Right lobe of liver (tissue), 6 donors: ENCODE results near the gene VRK1. TPM values are rescaled to one million over a fixed set of nuclear protein-coding genes. Genes with fewer than 3 reads are reported as not detected.

Source experiments
- ATAC-seq, 4 donors: fragments of 200-7000 bp; cut with Tn5 transposase; one replicate each; pipeline ENCODE4 v1.9.1; 2020; ENCODE audit warnings: mild to moderate bottlenecking in 4 of 4, moderate library complexity in 4 of 4
- DNase-seq, 3 donors: peaks; one replicate each; pipeline ENCODE4 v3.0.0-alpha.2; 2020
- H3K27ac ChIP-seq, 3 donors: fragments of 200-600 bp; one replicate each; pipeline ENCODE4 v1.8.0; 2022
- H3K27me3 ChIP-seq, 2 donors: fragments of 200-600 bp; one replicate each; pipeline ENCODE4 v1.8.0; 2022
- H3K36me3 ChIP-seq, 4 donors: fragments of 200-600 bp; sonication (generic) in 1 of 4; one replicate each; pipeline versions ENCODE4 v1.5.1 to v1.8.0; 2017 to 2022; ENCODE audit warnings: control low read depth in 1 of 4
- H3K4me1 ChIP-seq, 4 donors: fragments of 200-600 bp; sonication (generic) in 1 of 4; one replicate each; pipeline versions ENCODE4 v1.5.1 to v1.8.0; 2017 to 2022; ENCODE audit warnings: control low read depth in 1 of 4
- H3K4me3 ChIP-seq, 3 donors: fragments of 200-600 bp; one replicate each; pipeline ENCODE4 v1.8.0; 2022
- H3K9me3 ChIP-seq, 4 donors: fragments of 200-600 bp; sonication (generic) in 1 of 4; one replicate each; pipeline versions ENCODE4 v1.5.1 to v1.8.0; 2017 to 2022; ENCODE audit warnings: control low read depth in 1 of 4
- POLR2A ChIP-seq: fragments of 450-650 bp; IDR thresholded peaks from one replicate; pipeline ENCODE4 v1.6.1; 2017; ENCODE audit warnings: antibody characterized with exemption, mild to moderate bottlenecking
- WGBS: methylation state at CpG from one replicate; pipeline ENCODE4 v1.1.6; 2018; ENCODE audit warnings: low coverage, low lambda C conversion rate; ENCODE audit not compliant: insufficient coverage; ENCODE audit errors: missing lambda C conversion rate; 5-methylcytosine and 5-hydroxymethylcytosine counted together
- intact Hi-C, 2 donors: fragments of 100-400 bp; cut with DNase I; formaldehyde crosslinking; loops; one replicate each; pipeline versions ENCODE4 v1.11.2 to v1.14.1; 2022
- total RNA-seq, 6 experiments: library from RNA; depleted of rRNA in 2 of 6; stranded (reverse); fragments of >200 nt in 2 of 6; fragmentation: NEBNext Ultra II Directional in 3 of 6; extraction: Animal tissue kit (Norgen Biotek cat#: 25700) in 3 of 6; gene quantifications; one replicate each; pipeline versions ENCODE4 v1.1.0 to v1.2.4, GENCODE V29; 2016 to 2023
- TF ChIP-seq, protein P1 (sequence below), 4 donors: fragments of 200-600 bp in 3 of 4; fragments of 450-650 bp in 1 of 4; IDR thresholded peaks; one replicate each; pipeline versions ENCODE4 v1.5.1 to v1.8.0; 2016 to 2022; ENCODE audit warnings: antibody characterized with exemption in 4 of 4, mild to moderate bottlenecking in 2 of 4
- donor health status: DM: no; HTN: yes; CAD: no.
- donor health status: DM: no; HTN: no; CAD: no.
- donor health status: DM: no; HTN: no; CAD: no.
- donor health status: DM: no; HTN: yes; CAD: no.
- donor health status: DM: no; HTN: yes; CAD: no.

VRK1 gene
- total RNA-seq, 6 experiments from 2014 or later = 1.8 to 6.9 (median 3.8) TPM

DNA sequence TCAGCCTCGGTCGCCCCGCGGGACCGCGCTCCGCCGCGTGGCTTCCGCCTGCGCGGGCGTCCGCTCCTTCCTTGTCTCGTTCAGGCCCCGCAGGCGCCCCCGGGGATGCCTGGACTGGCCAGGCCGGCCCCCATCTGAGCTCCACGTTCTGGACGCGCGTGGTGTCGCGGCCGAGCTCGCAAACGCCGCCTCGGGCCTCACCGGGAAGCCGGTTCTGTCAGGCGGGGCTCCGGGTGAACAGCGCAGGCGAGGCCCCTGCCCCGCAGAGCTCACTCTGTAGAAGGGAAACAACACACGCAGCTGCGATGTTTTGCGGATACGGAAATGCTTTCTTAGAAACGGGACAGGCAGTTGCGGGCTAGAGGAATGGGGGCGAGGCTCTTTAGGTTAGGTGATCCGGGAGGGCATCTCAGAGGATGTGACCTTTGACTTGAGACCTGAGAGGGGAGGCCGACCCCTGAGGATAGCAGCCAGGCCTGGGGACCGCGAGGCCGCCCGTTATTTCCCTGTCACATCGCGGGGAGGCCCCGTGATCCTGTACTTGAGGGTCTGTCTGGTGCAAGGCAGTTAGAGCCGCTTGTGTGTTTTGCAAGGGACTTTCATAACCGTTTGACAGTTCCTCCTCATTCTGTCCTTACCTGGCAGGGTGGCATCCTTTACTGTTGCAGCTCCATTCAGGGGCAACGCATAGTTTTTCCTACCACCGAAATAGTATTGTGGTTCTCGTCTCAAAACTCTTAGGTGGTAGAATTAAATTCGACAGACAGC, 584 bp downstream of the VRK1 start:
- peak in 2 of 3 donors; percentile 42 to 60 for DNase-seq
- Histone ChIP-seq H3K4me3 (peak overlapping the region; percentile 52 to 80 (median 65)), H3K9me3 (no peaks in the 10 kb centered on the region), H3K27me3 (no peaks in the 10 kb centered on the region), H3K4me1 (peaks cover 0 to 7% (median 0%) of the 10 kb centered on the region in 4 donors), H3K27ac (peak overlapping the region in 2 of 3 donors; percentile 8 to 33), H3K36me3 (no peaks in the 10 kb centered on the region)
- intact Hi-C loops = no loop called here
- ATAC-seq = no peak
- TF ChIP-seq, protein P1, sequence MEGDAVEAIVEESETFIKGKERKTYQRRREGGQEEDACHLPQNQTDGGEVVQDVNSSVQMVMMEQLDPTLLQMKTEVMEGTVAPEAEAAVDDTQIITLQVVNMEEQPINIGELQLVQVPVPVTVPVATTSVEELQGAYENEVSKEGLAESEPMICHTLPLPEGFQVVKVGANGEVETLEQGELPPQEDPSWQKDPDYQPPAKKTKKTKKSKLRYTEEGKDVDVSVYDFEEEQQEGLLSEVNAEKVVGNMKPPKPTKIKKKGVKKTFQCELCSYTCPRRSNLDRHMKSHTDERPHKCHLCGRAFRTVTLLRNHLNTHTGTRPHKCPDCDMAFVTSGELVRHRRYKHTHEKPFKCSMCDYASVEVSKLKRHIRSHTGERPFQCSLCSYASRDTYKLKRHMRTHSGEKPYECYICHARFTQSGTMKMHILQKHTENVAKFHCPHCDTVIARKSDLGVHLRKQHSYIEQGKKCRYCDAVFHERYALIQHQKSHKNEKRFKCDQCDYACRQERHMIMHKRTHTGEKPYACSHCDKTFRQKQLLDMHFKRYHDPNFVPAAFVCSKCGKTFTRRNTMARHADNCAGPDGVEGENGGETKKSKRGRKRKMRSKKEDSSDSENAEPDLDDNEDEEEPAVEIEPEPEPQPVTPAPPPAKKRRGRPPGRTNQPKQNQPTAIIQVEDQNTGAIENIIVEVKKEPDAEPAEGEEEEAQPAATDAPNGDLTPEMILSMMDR (IDR thresholded peaks at IDR 0.05) = no peak
- no peak for TF ChIP-seq POLR2A
- WGBS = 0% methylated on average over 6 of the region's 59 CpGs

DNA sequence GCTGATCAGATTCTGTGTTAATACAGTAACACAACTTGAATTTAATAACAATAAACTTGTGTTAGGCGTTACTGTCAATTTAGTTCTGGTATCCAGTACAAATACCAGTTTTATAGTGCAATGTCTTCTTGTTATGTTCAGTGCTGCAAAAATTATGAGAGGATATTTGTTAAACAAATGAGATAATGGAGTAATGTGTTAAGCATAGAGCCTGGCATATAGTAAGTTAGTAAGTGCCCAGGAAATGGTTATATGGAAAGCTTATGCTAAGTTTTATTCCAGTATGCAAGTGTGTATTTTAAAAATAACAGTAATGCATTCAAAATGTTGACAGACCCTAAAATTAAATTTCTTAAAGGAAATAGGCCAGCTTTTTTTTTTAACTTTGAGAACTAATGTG, 1.8 kb downstream of the VRK1 start:
- Histone ChIP-seq H3K27me3 (no peaks in the 10 kb centered on the region), H3K9me3 (no peaks in the 10 kb centered on the region), H3K36me3 (no peaks in the 10 kb centered on the region), H3K4me3 (no peak overlapping the region), H3K27ac (no peak overlapping the region), H3K4me1 (peaks cover 0 to 7% (median 0%) of the 10 kb centered on the region in 4 donors)
- ATAC-seq (no peak), DNase-seq (no peak)
- intact Hi-C loops = no loop called here
- TF ChIP-seq, protein P1 (IDR thresholded peaks at IDR 0.05) = no peak
- TF ChIP-seq POLR2A = no peak
- WGBS = 94% methylated on average over 1 of the region's 1 CpG

DNA sequence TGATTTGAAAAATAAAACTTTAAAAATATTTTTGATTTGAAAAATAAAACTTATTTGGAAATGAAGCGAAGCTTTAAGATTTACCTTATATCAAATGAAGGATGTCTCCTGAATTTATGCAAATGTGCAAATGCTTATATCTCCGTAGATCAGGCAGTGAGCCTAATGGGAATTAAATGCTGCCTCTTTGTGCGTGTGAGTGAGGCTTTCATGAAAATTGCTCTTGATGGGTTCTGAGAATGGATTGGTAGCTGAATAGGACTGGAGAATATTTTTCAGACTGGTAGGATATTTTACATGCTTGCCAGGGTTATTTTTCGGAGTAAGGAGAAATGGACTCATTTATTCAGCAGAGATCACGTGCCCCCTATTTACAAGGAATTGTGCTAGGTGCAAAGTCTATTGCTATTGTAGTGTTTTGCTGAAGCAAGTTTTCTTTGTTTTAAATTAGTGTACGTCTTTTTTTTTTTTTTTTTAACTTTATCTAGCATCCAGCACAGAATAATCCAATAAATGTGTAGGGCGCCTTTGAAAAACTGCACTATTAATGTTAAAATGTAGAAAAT, 2.4 kb downstream of the VRK1 start:
- TF ChIP-seq, protein P1 (IDR thresholded peaks at IDR 0.05) = no peak
- TF ChIP-seq POLR2A = no peak
- Histone ChIP-seq H3K4me1 (peaks cover 0 to 7% (median 0%) of the 10 kb centered on the region in 4 donors), H3K4me3 (no peak overlapping the region), H3K27ac (no peak overlapping the region), H3K27me3 (no peaks in the 10 kb centered on the region), H3K9me3 (no peaks in the 10 kb centered on the region), H3K36me3 (no peaks in the 10 kb centered on the region)
- ATAC-seq = no peak
- DNase-seq = no peak
- intact Hi-C loops = no loop called here
- WGBS = 84% methylated on average over 7 of the region's 7 CpGs

DNA sequence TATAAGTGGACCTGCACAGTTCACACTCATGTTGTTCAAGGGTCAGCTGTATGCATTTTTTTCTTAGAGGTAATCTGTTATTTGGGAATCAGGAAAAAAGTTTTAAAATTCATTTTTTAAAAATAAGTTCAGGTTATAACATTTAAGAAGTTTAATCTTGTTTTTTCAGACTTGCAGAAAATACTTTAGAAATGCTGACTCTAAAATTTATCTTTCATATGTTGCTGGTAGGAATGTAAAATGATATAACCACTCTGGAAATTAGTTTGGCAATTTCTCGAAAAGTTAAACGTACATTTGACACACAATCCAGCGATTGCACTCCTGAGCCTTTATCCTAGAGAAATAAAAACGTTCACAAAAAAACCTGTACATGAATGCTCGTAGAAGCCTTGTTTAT, 4.7 kb downstream of the VRK1 start:
- Histone ChIP-seq H3K4me1 (peaks cover 0 to 7% (median 0%) of the 10 kb centered on the region in 4 donors), H3K9me3 (no peaks in the 10 kb centered on the region), H3K27me3 (no peaks in the 10 kb centered on the region), H3K36me3 (no peaks in the 10 kb centered on the region), H3K4me3 (no peak overlapping the region), H3K27ac (no peak overlapping the region)
- no peak for DNase-seq
- no peak for ATAC-seq
- 91% methylated on average over 5 of the region's 5 CpGs for WGBS
- intact Hi-C loops = no loop called here
- no peak for TF ChIP-seq POLR2A
- TF ChIP-seq, protein P1 (IDR thresholded peaks at IDR 0.05) = no peak
